PFSK-1 (cell line): Measurements from ENCODE around the gene UNCX.

Experiments
- FOXP2 ChIP-seq: optimal IDR thresholded peaks from 2 replicates; pipeline ENCODE3; 2011; ENCODE audit warnings: borderline replicate concordance, control low read depth, inconsistent platforms; ENCODE audit not compliant: insufficient read depth; ENCODE audit errors: extremely low read length, extremely low read depth
- POLR2AphosphoS5 ChIP-seq: IDR thresholded peaks from 2 replicates; pipeline ENCODE4 v1.6.1; 2012; ENCODE audit warnings: low read depth, mild to moderate bottlenecking, control low read depth, low read length, moderate library complexity
- SIN3A ChIP-seq: IDR thresholded peaks from 2 replicates; pipeline ENCODE4 v1.6.1; 2012; ENCODE audit warnings: mild to moderate bottlenecking, low read length, moderate library complexity, borderline replicate concordance; ENCODE audit not compliant: insufficient read depth
- TAF1 ChIP-seq: IDR thresholded peaks from 2 replicates; pipeline ENCODE4 v1.6.1; 2012; ENCODE audit warnings: low read length, control low read depth, borderline replicate concordance; ENCODE audit not compliant: insufficient read depth
- TF ChIP-seq, protein P1 (sequence below), 2 experiments: IDR thresholded peaks; 2 replicates each; pipeline versions ENCODE4 v1.6.1 to v1.8.0; 2011 to 2012; ENCODE audit warnings: low read depth in 2 of 2, low read length in 2 of 2, control low read depth in 1 of 2, inconsistent platforms in 1 of 2, mild to moderate bottlenecking in 1 of 2, moderate library complexity in 1 of 2; ENCODE audit not compliant: insufficient read depth in 1 of 2

Gene UNCX

DNA sequence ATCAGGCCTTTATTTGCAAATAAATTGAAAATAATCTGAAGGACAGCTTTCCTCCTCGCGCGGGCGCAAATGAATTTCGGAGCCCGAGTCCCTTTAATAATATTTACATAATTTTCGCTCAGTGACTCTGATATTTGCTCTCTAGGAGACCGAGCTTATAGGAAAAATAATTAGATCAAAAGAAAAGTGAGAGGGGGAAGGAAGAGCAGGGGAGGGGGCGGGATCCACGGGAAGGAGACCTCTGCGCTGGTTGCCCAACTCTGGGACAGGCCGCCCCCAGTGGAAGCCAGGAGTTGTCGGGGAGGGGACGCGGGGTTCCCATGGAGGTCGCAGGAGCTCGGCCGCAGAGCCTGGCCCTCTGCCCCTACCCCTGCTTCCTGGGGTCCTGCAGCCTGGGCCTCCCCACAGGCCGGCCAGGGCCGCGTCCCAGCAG is 5.8 kb downstream of the UNCX start:
- TF ChIP-seq FOXP2 = no peak
- TF ChIP-seq TAF1 = no peak
- TF ChIP-seq, protein P1, sequence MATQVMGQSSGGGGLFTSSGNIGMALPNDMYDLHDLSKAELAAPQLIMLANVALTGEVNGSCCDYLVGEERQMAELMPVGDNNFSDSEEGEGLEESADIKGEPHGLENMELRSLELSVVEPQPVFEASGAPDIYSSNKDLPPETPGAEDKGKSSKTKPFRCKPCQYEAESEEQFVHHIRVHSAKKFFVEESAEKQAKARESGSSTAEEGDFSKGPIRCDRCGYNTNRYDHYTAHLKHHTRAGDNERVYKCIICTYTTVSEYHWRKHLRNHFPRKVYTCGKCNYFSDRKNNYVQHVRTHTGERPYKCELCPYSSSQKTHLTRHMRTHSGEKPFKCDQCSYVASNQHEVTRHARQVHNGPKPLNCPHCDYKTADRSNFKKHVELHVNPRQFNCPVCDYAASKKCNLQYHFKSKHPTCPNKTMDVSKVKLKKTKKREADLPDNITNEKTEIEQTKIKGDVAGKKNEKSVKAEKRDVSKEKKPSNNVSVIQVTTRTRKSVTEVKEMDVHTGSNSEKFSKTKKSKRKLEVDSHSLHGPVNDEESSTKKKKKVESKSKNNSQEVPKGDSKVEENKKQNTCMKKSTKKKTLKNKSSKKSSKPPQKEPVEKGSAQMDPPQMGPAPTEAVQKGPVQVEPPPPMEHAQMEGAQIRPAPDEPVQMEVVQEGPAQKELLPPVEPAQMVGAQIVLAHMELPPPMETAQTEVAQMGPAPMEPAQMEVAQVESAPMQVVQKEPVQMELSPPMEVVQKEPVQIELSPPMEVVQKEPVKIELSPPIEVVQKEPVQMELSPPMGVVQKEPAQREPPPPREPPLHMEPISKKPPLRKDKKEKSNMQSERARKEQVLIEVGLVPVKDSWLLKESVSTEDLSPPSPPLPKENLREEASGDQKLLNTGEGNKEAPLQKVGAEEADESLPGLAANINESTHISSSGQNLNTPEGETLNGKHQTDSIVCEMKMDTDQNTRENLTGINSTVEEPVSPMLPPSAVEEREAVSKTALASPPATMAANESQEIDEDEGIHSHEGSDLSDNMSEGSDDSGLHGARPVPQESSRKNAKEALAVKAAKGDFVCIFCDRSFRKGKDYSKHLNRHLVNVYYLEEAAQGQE (IDR thresholded peaks at IDR 0.05; ENCODE audit: insufficient read depth in 1 of 2, low read depth in 2 of 2, low read length in 2 of 2) = no peak
- TF ChIP-seq POLR2AphosphoS5 = no peak
- TF ChIP-seq SIN3A = no peak

DNA sequence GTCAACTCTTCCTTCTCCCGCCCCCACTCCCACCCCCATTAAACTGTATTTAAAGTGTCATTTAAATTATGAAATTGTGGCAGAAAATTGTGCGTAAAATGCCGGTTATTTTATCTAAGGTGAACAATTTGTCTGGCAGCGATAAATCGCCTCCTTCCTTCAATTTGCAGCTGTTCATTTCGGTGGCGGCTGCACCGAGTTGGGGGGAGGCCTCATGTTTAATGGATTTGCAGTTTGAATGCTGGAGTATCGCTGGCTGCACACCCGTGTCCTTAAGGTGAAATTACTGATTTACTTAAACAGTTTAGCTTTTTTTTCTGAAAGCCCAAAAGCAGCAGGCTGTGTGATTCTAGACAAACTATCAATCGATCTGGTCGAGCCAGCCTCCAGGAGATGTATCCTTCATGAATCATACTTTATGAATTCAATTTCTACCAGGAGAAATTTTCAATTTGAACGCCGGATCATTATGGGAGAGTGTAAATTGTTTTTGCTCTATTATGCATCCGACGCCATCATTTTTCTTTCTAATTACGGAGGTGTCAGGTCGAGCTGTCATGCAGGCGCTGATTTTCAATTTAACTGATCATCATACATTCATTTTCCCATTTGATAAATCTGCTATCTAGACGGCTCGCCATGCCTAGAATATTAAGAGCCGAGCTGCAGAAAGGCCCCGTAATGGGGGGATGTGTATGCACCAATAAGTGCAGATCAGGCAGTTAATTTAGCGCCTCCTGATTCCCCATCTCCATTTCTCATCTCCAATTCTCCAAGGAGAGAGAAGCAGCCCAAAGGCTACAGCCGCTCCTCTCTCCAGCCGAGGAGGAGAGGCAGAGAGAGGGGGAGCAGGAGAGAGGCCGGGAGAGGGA is 6.5 kb downstream of the UNCX start:
- TF ChIP-seq POLR2AphosphoS5 (no peak), TAF1 (no peak), FOXP2 (no peak), SIN3A (no peak)
- TF ChIP-seq, protein P1 (IDR thresholded peaks at IDR 0.05; ENCODE audit: insufficient read depth in 1 of 2, low read depth in 2 of 2, low read length in 2 of 2) = no peak

DNA sequence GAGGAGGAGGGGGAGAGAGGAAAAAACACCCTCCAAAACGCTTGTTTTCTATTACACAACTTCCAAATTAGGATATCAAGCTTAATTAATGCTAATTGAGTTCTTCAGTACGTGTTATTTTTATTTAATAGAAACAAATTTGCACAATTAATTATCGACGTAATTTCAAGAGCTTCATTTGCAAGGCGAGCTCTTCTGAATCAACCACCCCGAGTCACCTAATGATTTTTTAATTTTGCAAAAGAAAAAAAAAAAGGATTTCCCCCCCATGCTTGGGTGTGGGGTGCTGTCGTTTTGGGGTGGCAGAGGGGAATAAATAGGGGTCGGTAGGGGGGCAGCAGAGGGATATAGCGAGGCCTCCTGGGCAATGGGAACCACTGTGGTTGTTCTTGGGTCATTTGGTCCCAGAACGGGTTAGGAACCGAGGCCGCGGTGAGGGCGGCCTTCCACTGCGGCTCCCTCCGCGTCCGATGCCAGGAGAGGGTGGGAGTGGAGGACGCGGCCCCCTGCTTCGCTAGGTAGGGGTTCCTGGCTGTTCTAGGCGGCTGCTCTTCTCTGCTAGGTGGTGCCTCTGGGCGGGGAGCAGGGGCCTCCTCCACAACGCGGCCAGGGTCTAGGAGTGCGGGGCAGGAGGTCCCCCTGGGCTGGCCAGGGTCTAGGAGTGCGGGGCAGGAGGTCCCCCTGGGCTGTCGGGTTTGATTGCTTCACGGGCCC is 7.3 kb downstream of the UNCX start:
- TF ChIP-seq TAF1 = no peak
- no peak for TF ChIP-seq POLR2AphosphoS5
- TF ChIP-seq FOXP2 = no peak
- TF ChIP-seq SIN3A = no peak
- TF ChIP-seq, protein P1 (IDR thresholded peaks at IDR 0.05; ENCODE audit: insufficient read depth in 1 of 2, low read depth in 2 of 2, low read length in 2 of 2) = no peak

DNA sequence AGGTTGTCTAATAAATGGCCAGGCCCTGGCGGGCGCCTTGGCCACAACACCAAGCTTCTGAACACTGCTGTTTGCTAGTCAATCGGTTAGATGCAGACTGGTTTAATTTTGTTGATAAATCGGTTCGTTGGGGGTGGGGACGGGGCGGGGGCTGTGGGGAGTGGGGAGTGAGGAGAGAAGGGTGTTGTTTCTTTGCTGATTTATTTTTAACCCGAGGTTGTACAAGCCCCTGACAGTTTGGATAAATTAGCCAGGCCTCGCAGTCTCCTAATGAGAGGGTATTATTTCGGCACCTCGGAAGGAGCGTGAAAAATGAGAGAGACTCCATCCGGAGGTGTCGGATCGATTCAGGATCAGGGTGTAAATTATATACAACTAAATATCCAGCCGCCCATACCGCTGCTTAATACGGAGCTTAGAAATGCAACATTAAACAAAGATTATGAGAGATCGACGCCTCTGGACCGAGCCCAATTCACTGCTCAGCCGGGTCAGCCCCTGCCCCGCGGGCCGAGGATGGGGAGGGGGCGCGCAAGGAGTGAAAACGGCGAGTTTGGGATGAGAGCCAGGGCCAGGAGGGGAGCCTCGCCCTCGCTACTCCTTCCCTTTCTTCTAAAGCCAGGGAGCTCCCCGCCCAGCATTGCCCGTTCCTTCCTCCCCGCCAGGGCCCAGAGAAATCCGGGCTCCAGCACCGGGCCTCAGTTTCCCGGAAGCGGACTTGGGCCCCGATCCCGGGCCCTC is 8.0 kb downstream of the UNCX start:
- TF ChIP-seq, protein P1 (IDR thresholded peaks at IDR 0.05; ENCODE audit: insufficient read depth in 1 of 2, low read depth in 2 of 2, low read length in 2 of 2) = no peak
